HG02938 (cell line): ENCODE results near the gene FAM180B.

Experiments
- ATAC-seq: cut with Tn5 transposase; IDR thresholded peaks from one replicate; pipeline ENCODE4 v1.9.1; 2021; ENCODE audit warnings: mild to moderate bottlenecking, moderate library complexity; ENCODE audit not compliant: unreplicated experiment

FAM180B gene

GRCh38 chr11:47566149-47566698 is 20.3 kb upstream of the FAM180B start:
- ATAC-seq: no peak

GRCh38 chr11:47569646-47570045 is 16.8 kb upstream of the FAM180B start:
- ATAC-seq: no peak

- ATAC-seq: no peak
Measured at GRCh38 chr11:47570651-47571356, 15.7 kb upstream of the FAM180B start.

GRCh38 chr11:47571357-47571729 is 15.1 kb upstream of the FAM180B start:
- ATAC-seq: no peak

- ATAC-seq: no peak
Measured at GRCh38 chr11:47571895-47572294, 14.6 kb upstream of the FAM180B start.

GRCh38 chr11:47572715-47573255 is 13.7 kb upstream of the FAM180B start:
- no peak for ATAC-seq

GRCh38 chr11:47573321-47573720 is 13.2 kb upstream of the FAM180B start:
- ATAC-seq: no peak

- no peak for ATAC-seq
Measured at GRCh38 chr11:47577460-47578041, 8.9 kb upstream of the FAM180B start.

- ATAC-seq: peak; percentile 91
Measured at GRCh38 chr11:47578524-47579494, 7.7 kb upstream of the FAM180B start, which contains the start of the genes KBTBD4 and NDUFS3. TSS of gene KBTBD4 (minus strand) at chr11:47578970. CDS start at chr11:47578951, 19 bp downstream. TSS of gene NDUFS3 (plus strand) at chr11:47579074. CDS start at chr11:47579092, 18 bp downstream.

GRCh38 chr11:47583844-47584243 is 2.6 kb upstream of the FAM180B start:
- ATAC-seq: no peak

- no peak for ATAC-seq
Measured at GRCh38 chr11:47587039-47587716, 700 bp downstream of the FAM180B start.

GRCh38 chr11:47587723-47588326 is 1.3 kb downstream of the FAM180B start:
- no peak for ATAC-seq

GRCh38 chr11:47589118-47589517 is 2.6 kb downstream of the FAM180B start:
- no peak for ATAC-seq

- no peak for ATAC-seq
Measured at GRCh38 chr11:47589584-47589976, 3.1 kb downstream of the FAM180B start.

GRCh38 chr11:47589977-47590861 is 3.7 kb downstream of the FAM180B start:
- ATAC-seq: no peak

GRCh38 chr11:47591764-47592163 is 5.3 kb downstream of the FAM180B start:
- ATAC-seq: no peak

- no peak for ATAC-seq
Measured at GRCh38 chr11:47592251-47592650, 5.8 kb downstream of the FAM180B start.

GRCh38 chr11:47592970-47593369 is 6.5 kb downstream of the FAM180B start:
- no peak for ATAC-seq

GRCh38 chr11:47593492-47593933 is 7.0 kb downstream of the FAM180B start:
- no peak for ATAC-seq
